ENCODE data around the gene CYB561A3. TPM values are rescaled to one million over a fixed set of nuclear protein-coding genes. Genes with fewer than 3 reads are reported as not detected.

The CYB561A3 gene
- polyA plus RNA-seq, 3 donors = 23.1 to 39.4 (median 31.2) TPM

DNA sequence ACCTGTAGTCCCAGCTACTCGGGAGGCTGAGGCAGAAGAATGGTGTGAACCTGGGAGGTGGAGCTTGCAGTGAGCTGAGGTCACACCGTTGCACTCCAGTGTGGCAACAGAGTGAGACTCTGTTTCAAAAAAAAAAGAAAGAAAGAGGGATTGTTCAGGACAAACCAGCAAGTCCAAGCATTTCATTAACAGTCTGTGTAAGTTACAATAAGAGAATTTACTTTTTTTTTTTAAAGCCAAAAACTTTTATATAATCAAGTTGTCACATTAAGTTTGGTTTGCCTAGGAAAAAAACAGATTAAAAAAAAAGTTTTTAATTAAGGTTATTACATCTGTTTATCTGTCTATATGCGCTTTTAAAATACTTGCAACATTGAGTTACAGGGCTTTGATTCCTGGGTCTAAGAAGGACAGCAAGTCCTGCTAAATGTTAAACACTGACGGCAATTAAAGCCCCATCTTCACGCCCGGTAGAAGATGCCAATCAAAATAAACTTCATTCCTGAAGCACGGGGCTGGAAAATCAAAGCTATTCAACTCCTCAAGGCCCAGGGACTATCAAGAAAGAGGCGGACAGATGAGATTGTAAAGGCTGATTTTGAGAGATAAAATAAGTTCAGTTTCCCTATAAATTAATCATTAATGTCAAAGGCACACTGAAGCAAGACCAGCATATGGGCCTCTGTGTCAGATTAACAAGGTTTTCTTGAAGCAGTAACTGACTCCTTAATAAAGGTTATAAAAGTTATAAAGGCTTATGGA, 11.2 kb upstream of the CYB561A3 start:
- WGBS, 3 donors = 83 to 90% (median 90%) methylated on average over 8 of the region's 8 CpGs
- no peak overlapping the region for H3K27ac ChIP-seq (ENCODE audit: low read depth, low read length)

DNA sequence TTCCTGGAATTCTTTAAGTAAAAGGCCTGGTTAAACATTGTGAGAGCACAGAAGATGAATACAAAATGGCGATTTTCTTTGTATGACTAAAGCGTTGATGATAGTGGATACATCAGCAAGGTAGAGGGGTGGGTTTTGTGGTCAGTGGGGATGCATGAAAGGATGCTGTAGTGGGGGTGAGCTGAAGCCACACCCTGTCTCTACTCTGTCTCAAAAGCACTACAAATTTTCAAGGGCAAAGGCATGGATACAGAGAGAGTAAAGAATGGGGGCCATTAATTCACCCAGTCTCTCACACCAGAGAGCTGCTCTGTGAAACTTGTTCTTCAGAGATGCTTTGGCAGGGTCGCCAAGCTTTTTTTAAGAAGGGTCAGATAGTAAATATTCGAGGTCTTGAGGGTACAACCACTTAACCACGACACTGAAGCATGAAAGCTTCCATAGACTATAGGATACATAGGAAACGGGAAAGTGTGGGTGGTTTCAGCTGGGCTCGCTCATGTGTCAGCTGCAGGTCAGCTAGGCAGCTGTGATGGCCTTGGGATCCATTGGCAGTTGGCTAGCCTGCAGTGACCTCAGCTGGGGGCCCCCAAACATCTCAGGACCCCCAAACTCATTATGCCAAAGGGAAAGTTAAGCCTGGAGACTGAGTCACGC, 8.8 kb upstream of the CYB561A3 start:
- WGBS, 3 donors = 89 to 96% (median 91%) methylated on average over 8 of the region's 8 CpGs
- no peak overlapping the region for H3K27ac ChIP-seq (ENCODE audit: low read depth, low read length)

DNA sequence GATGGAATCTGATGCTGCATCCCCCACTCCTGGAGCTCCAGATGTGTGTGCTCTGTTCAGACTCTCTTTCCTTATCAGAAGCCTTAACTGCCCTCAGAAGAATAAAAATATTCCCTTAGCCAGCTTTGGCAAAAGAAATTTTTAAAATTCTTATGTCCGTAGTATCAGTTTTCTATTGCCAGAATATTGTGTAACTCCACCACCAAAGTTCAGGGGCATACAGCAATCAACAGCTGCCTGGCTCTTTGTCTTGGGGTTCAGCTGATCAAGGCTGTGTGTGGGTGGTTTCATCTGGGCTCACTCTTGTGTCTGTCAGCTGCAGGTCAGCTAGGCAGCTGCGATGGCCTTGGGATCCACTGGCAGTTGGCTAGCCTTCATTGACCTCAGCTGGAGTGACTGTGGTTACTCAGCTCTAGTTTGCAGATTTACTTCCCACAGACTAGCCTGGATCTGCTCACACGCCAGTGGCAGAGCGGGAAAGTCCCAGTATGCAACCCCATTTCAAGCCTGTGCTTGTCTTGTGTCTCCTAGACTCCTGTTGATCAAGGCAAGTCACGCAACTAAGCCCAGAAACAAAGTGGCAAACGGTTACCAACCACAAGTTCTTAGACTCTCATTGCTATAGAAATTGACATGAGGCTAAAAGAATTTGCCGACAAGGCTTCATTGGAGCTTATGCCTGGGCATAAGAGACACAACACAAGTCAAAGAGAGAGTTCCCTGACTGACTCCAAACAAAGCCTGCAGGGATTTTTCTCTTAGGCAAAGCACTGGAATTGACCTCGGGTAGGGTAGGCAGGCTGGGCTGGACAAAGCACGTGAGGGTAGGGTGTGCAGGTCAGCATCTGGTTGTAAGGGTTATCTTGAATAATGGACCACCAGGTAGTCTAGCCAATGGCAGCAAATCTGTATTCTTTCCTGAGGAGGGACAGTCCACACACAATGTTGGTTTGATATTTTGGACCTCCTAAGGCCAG, 8.0 kb upstream of the CYB561A3 start:
- no peak overlapping the region for H3K27ac ChIP-seq (ENCODE audit: low read depth, low read length)
- WGBS, 3 donors = 56 to 72% (median 64%) methylated on average over 9 of the region's 9 CpGs

DNA sequence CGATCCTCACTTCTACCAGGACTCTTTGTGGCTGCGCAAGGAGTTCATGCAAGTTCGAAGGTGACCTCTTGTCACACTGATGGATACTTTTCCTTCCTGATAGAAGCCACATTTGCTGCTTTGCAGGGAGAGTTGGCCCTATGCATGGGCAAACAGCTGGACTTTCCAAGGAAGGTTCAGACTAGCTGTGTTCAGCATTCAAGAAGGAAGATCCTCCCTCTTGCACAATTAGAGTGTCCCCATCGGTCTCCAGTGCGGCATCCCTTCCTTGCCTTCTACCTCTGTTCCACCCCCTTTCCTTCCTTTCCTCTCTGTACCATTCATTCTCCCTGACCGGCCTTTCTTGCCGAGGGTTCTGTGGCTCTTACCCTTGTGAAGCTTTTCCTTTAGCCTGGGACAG, 7.0 kb upstream of the CYB561A3 start:
- no peak overlapping the region for H3K27ac ChIP-seq (ENCODE audit: low read depth, low read length)
- 80 to 86% (median 81%) methylated on average over 7 of the region's 7 CpGs for WGBS, 3 donors

DNA sequence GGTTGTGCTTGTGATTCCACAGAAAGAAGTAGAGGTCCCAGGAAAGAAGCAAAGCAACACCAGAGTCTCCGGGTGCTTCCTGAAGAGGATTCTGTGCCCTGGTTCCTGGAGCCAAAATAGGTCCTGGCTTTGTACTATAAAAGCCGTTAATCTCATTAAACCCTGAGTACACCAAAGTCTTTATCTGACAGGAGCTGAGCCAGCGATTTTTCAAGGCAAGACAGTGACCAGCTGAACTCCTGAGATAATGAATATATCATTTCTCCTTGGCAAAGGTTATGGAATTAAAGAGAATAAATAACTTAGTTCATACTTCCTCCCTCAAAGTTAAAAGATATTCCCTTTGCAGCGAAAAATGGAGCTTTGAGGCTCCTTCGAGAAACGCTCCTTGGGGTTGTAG, 5.7 kb upstream of the CYB561A3 start:
- 69 to 78% (median 76%) methylated on average over 6 of the region's 6 CpGs for WGBS, 3 donors
- H3K27ac ChIP-seq (ENCODE audit: low read depth, low read length) = no peak overlapping the region

DNA sequence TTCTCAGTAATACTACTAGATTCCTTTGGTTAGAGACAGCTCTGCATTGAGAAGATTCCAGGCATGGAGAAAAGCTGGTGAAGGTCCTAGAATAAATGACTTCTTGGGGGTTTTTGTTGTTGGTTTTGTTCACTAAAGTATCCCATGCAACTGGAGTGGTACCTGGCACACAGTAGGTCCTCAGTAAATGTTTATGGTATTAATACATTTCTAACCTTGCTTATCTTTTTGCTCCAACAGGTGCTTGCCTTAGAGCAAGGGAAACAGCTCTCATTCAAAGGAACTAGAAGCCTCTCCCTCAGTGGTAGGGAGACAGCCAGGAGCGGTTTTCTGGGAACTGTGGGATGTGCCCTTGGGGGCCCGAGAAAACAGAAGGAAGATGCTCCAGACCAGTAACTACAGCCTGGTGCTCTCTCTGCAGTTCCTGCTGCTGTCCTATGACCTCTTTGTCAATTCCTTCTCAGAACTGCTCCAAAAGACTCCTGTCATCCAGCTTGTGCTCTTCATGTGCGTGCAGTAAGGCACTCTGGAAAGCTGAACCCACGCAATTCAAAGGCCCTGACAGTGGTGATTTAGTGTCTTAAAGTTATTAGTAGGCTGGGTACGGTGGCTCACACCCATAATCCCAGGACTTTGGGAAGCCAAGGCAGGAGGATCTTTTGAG, 2.5 kb upstream of the CYB561A3 start:
- H3K27ac ChIP-seq (ENCODE audit: low read depth, low read length) = no peak overlapping the region
- WGBS, 3 donors = 83 to 89% (median 88%) methylated on average over 5 of the region's 5 CpGs

DNA sequence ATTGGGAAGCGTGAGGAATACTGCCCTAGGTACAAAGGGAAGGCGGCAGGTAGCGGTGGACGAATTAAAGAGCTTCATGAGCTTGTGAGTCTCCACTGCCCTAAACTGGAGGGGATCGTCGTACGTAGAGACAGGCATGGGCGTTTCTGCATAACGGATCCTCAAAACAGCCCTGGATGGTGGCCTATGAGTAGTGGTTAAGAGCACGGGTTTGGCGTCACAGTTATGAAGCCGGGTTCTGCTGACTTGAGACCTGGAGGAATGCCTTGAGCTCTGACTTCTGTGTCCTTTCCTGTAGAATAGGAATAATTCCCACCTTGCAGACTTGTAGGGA, 827 bp upstream of the CYB561A3 start:
- 0 to 1% (median 0%) methylated on average over 12 of the region's 12 CpGs for WGBS, 3 donors
- no peak overlapping the region for H3K27ac ChIP-seq (ENCODE audit: low read depth, low read length)

DNA sequence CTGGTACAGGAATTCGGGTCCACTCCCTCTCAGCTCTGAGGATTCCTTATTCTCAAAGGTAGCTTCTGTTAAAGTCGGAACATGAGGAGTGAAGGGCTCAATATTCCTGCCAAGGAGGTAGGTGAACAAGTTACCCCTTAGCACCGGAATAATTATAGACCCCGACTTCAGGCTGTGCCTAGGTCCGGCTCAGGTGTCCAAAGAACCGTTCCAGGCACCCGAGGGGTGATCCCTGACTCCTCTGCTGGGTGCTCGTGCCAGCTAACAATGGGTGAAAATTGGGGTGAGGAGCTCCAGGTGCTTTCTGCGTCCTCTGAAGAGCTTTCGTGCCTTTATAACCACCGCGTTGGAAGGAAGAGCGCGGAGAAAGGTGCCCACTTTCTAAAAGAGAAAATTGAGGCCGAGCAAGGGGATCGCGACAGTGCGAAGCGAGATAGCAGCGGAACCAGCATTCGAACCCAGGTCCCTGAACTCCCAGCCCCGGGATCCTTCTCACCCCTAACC, 393 bp downstream of the CYB561A3 start:
- 2 to 4% (median 2%) methylated on average over 22 of the region's 22 CpGs for WGBS, 3 donors
- H3K27ac ChIP-seq (ENCODE audit: low read depth, low read length) = no peak overlapping the region

DNA sequence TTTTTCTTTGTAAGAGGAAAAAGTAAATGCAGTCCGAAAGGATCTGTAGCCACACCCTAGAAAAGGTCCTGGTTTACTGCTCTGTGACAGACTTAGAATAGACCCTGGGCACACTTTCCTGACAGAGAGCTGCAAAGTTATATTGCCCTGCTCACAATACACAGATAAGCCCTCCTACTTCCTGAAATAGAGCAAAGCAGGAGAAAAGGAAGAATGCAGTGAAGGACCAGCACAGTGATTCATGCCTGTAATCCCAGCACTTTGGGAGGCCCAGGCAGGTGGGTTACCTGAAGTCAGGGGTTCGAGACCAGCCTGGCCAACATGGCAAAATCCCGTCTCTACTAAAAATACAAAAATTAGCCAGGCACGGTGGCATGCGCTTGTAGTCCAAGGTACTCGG, 2.2 kb downstream of the CYB561A3 start:
- H3K27ac ChIP-seq (ENCODE audit: low read depth, low read length) = no peak overlapping the region
- 85 to 90% (median 87%) methylated on average over 6 of the region's 6 CpGs for WGBS, 3 donors

DNA sequence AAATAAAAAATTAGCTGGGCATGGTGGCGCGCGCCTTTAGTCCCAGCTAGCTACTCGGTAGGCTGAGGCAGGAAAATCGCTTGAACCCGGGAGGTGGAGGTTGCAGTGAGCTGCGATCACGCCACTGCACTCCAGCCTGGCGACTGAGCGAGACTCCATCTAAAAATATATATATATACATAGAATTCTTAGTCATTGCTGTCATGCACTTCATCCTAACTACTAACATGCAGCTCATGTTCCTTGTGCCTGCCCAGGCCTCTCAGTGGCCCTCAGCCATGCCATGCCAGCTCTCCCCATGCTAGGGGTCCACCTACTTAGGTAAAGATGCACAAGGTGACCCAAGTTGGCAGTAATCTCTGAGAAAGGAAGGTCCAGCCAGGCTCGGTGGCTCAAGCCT, 3.1 kb downstream of the CYB561A3 start:
- no peak overlapping the region for H3K27ac ChIP-seq (ENCODE audit: low read depth, low read length)
- WGBS, 3 donors = 96 to 98% (median 96%) methylated on average over 11 of the region's 11 CpGs

DNA sequence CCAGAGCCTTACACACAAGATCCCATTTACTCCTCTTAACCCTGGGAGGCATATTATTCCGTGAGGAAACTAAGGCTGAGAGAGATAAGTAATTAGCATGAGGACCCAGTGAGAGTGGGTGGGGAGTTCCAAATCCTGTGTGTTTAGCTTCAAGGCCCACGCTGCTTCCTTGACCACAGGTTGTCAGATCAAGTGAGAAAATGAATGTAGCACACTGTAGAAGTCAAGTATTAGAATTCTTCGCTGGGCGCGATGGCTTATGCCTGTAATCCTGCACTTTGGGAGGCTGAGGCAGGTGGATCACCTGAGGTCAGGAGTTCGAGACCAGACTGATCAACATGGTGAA, 3.8 kb downstream of the CYB561A3 start:
- whole genome bisulfite sequencing, 3 donors = 96 to 98% (median 96%) methylated on average over 6 of the region's 6 CpGs

DNA sequence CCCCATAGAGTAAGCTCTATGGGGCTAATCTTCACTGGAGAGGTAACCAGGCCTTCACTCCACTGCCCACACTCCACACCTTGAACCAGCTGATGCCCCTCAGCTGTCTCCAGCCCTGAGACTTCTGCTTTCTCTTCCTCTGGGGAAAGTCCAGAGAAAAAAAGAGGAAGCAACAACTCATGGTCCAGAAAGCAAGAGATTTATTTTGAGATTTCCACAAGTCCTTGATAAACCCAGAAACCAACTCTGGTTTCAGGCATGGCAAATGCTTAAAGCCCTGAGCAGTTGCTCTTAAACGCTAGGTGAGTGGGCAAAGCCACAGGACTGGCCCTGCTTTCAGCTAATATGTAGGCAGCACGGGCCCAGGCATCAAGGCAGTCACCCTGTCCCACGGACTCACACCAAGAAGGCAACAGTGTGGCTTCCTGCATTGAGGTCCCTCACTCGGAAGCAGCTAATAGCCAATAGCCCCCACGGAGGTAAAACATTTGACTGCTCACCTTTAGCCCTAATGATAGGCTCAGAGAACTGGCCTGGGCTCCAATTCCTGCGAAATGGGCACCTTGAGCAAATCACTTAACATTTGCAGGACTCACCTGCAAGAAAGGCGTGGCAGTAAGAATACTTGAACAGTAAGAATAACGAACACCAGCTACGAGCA, 4.3 kb downstream of the CYB561A3 start:
- no peak overlapping the region for H3K27ac ChIP-seq (ENCODE audit: low read depth, low read length)
- whole genome bisulfite sequencing, 3 donors = 72 to 88% (median 80%) methylated on average over 9 of the region's 9 CpGs

More for the DNA sequence above, 3.8 kb downstream of the CYB561A3 start:
- no peak overlapping the region for H3K27ac ChIP-seq (ENCODE audit: low read depth, low read length)

DNA sequence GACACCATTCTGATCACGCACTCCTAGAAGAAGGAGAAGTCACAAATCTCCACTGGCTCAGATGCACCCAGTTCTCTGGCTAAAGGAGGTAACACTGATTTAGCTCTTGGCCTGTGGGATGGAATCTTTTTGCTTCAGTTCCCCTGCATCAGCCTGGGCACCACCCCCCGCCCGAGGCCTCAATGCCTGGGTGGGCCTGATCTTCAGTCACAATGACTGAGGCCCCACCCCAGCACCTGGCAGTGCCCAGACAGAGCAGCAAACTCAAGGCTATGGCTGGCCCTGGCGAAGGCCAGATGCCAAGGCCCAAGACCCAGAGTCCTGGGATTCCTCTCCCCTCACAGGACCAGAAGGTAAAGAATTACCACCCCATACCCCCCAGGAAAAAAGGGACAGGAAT, 5.0 kb downstream of the CYB561A3 start:
- WGBS, 3 donors = 93 to 96% (median 95%) methylated on average over 4 of the region's 4 CpGs

DNA sequence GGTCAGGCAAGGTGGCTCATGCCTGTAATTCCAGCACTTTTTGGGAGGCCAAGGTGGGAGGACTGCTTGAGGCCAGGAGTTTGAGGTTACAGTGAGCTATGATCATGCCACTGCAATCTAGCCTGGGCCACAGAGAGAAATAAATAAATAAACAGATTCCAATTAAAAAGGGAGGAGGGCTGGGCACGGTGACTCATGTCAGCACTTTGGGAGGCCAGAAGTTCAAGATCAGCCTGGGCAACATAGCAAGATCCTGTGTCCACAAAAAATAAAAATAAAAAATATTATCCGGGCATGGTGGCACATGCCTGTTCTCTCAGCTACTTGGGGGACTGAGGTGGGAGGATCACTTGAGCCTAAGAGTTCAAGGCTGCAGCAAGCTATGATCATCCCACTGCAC, 7.5 kb downstream of the CYB561A3 start:
- 88 to 93% (median 88%) methylated on average over 2 of the region's 2 CpGs for WGBS, 3 donors
- H3K27ac ChIP-seq (ENCODE audit: low read depth, low read length) = no peak overlapping the region

More for the DNA sequence above, 5.0 kb downstream of the CYB561A3 start:
- no peak overlapping the region for H3K27ac ChIP-seq (ENCODE audit: low read depth, low read length)

DNA sequence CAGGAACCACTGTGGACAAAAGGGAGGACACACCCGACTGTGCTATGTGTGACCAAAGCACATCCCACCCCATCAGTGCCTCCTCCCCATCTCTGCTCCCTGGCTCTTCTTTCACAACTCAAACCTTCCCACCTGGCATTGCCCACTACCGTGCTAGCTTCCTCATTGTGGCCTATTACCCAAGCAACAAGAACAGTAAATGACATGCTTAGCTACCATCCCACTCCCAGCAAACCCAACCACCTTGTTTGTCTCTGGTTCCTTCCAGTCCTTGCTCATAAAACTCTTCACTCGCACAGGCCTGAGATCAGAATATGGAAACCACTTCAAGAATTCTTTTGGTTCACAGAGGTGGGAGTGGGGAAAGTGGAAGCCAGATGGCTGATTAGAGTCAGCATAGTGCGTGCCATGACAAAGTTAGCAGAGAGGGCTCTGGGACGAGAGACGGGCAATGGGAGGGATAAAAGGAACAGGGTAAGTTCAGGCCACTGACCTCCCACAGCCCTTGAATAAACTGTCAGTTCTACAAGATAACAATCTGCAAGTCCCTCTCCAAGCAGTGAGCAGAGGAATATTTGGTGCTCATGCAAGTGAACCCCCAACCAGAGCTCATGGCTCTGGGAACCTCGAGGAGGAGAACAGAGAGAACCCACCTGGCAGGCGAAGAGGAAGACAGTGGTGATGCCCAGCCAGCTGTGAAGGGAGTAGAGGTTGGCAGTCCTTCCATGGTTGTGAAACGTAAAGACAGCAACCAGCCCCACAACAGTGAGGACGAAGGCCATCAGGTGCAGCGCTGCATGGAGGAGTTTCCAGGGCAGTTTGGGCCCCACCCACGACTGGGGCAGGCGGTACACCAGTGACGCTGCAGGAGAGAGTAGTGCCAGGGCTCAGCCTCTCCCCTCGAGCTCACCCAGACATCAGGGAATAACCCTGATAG, 8.3 kb downstream of the CYB561A3 start:
- H3K27ac ChIP-seq (ENCODE audit: low read depth, low read length) = no peak overlapping the region
- WGBS, 3 donors = 81 to 85% (median 84%) methylated on average over 15 of the region's 15 CpGs

DNA sequence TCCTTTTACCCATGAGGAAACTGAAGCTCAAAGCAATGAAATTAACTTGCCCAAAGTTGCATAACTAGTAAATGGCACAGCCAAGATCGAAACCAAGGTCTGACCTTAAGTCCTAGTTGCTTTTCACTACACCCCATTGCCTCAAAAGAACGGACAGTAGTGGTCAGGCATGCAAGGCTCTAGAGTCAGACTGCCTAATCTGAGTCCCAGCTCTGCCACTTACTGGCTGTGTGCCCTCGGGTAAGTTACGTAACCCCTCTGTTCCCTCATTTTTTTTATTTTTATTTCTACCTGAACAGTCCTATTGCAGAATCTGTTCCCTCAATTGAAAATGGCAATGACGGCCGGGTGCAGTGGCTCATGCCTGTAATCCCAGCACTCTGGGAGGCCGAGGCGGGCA, 9.6 kb downstream of the CYB561A3 start:
- WGBS, 3 donors = 71 to 83% (median 77%) methylated on average over 8 of the region's 8 CpGs

DNA sequence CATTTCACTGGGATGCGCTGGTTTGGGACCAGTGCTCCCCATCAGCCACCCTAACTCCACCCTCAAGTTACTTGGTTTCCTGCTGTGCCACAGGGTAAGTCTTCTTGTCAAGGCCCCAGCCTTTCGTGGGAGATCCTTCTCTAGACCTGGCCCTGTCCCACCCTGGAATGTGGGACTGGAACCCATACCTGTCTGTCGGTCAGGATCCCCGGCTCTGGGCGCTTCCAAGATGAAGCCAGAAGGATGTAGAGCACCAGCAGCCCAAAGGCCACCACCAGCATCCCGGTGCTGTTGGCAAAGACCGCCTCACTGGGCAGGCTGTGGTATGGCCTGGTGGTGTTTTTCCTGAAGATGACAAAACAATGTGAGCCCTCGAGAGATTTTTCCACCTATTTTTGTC, 10.9 kb downstream of the CYB561A3 start:
- 94 to 97% (median 94%) methylated on average over 8 of the region's 8 CpGs for WGBS, 3 donors

More for the DNA sequence above, 9.6 kb downstream of the CYB561A3 start:
- H3K27ac ChIP-seq (ENCODE audit: low read depth, low read length) = no peak overlapping the region

More for the DNA sequence above, 10.9 kb downstream of the CYB561A3 start:
- H3K27ac ChIP-seq (ENCODE audit: low read depth, low read length) = no peak overlapping the region
